GM19239 (cell line): Measurements from ENCODE around the gene HES7.
"Not testable (repeated sequence)": the region's sequence is repeated elsewhere in the genome, so short reads cannot be mapped to it uniquely, and the experiment has no call there.

Experiments
- DNase-seq: peaks from one replicate; pipeline ENCODE4 v3.0.0; 2011; ENCODE audit warnings: low spot score; ENCODE audit not compliant: insufficient read length
- FAIRE-seq: peaks from 2 replicates; lab custom pipeline; 2011; peaks lifted over from hg19 to GRCh38; lab: Jason Lieb, UNC

Gene HES7

GRCh38 chr17:8123695-8124349 lies at the start of gene HES7:
Gene HES7, minus strand, starts transcription at chr17:8124106. Its CDS starts 22 bp downstream, at chr17:8124084.
- DNase-seq (no peak), FAIRE-seq (no peak)

DNA sequence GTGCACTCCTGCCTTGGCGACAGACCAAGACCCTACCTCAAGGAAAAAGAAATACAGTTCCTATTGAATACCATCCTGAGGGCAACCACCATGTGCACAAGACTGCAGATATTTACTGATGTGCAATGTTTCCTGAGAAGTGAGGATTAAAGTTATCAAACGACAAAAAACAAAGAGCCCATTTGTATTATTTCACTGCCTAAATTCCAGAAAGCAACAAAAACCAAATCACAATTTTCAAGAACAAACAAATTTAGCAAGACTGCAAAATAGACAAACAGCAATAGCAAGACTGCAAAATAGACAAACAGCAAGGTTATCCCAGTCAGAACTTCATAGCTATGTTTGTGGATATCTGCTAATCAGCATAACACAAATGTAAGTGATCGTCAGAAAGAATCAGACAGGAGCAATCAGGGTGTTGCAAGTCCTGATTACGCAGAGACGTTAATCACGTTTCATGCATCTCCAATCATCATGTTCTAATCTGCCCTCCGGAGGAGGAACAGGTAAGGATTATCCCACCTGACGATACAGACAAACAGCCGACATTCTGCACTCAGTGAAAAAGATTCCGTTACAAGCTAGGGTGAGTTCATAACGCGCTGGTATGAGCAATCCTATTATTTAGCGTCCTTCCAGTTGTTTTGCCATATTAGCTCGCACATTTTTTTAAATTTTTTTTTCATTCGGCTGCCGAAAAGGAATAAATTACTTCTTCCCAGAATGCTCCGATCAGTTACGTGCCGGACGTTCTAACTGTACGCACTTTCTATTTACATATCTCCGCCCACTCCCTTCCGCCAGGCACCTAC lies 49.4 kb upstream of the HES7 start:
- DNase-seq (no peak), FAIRE-seq (peak; percentile 92)

GRCh38 chr17:8170186-8170585 lies 46.3 kb upstream of the HES7 start:
- FAIRE-seq = not testable (repeated sequence)

GRCh38 chr17:8167526-8167925 lies 43.6 kb upstream of the HES7 start:
- no peak for FAIRE-seq
- no peak for DNase-seq

More at GRCh38 chr17:8170186-8170585, 46.3 kb upstream of the HES7 start:
- DNase-seq = not testable (repeated sequence)

- FAIRE-seq = no peak
- no peak for DNase-seq
Measured at GRCh38 chr17:8166731-8167130, 42.8 kb upstream of the HES7 start.

- DNase-seq (no peak), FAIRE-seq (no peak)
Measured at GRCh38 chr17:8164815-8165131, 40.9 kb upstream of the HES7 start.

GRCh38 chr17:8163978-8164814 lies 40.3 kb upstream of the HES7 start:
- no peak for DNase-seq

GRCh38 chr17:8162997-8163977 lies 39.4 kb upstream of the HES7 start:
- DNase-seq (no peak), FAIRE-seq (peak; percentile 75)

More at GRCh38 chr17:8163978-8164814, 40.3 kb upstream of the HES7 start:
- peak; percentile 76 for FAIRE-seq

- FAIRE-seq (no peak), DNase-seq (no peak)
Measured at GRCh38 chr17:8162233-8162996, 38.5 kb upstream of the HES7 start, which contains the start of gene VAMP2. Gene VAMP2, minus strand, starts transcription at chr17:8162948. Its CDS starts 69 bp downstream, at chr17:8162879.

DNA sequence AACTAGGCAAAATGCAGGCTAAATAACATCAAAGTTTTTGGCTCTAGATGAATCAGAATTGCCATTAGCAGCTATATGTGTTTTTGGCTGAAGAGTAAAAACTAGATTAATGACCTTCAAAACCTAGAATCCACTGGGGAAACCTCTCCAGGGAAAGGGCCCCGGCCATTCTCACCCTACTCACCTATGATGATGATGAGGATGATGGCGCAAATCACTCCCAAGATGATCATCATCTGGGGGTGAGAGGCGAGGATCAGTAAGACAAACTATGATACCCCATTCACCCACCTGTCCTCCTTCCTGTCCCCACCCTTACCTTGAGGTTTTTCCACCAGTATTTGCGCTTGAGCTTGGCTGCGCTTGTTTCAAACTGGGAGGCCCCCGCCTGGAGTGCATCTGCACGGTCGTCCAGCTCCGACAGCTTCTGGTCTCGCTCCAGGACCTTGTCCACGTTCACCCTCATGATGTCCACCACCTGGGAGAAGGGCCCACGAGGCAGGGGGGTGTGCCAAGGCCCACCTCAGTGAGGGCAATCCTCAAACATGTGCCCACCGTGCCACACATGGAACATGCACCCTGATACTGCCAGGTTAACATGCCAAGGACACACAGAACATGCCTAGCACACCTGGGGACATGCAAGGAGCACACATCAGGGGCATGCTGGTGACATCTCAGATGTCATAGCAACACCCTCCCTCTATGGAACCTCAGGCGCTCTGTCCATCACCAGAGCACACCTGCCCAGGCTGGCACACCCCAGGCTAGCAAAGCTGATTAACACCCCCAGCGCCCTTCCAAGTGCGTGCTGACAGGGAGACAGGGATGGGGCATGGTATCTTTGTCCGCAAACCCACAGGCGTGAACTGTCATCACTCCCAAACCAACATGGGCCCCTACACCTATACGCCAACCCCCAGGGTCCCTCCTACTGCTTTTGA lies 37.7 kb upstream of the HES7 start:
- FAIRE-seq (no peak), DNase-seq (no peak)

GRCh38 chr17:8160741-8161221 lies 36.9 kb upstream of the HES7 start:
- no peak for DNase-seq
- FAIRE-seq = no peak

GRCh38 chr17:8160224-8160577 lies 36.3 kb upstream of the HES7 start:
- DNase-seq = no peak
- no peak for FAIRE-seq

GRCh38 chr17:8159459-8160223 lies 35.7 kb upstream of the HES7 start:
- no peak for FAIRE-seq
- DNase-seq = no peak

DNA sequence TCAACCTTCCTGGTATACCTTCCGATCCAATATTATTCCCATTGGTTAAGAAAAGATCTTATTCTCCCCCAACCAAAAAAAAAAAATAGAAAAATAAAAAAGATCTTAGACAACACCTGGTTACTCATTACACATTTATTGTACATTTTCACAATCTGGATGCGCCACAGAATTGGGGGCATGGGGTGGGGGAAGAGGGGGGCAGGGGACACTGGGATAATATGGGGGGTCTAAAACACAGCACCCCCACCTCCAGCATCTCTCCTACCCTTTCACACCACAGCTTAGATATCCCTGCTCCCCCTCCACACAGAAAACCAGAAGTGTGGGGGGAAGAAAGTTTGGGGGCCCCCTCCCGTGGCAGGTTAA lies 35.1 kb upstream of the HES7 start:
- no peak for FAIRE-seq

GRCh38 chr17:8158267-8159031 lies 34.5 kb upstream of the HES7 start:
- DNase-seq (no peak), FAIRE-seq (peak; percentile 90)

More for the DNA sequence above, 35.1 kb upstream of the HES7 start:
- no peak for DNase-seq
